AG10803 (cell line): Measurements from ENCODE around the gene CC2D1A.

Source experiments
- DNase-seq: peaks from one replicate; pipeline ENCODE4 v3.0.0; 2010; ENCODE audit warnings: low read depth
- H3K4me3 ChIP-seq: 2 replicates; pipeline ENCODE4 v1.5.1; 2011; ENCODE audit warnings: mild to moderate bottlenecking, low read length, control low read depth
- TF ChIP-seq, protein P1 (sequence below): conservative IDR thresholded peaks from 2 replicates; pipeline ENCODE4 v1.5.1; 2011; ENCODE audit warnings: mild to moderate bottlenecking, low read length, control low read depth, inconsistent platforms

CC2D1A gene

DNA sequence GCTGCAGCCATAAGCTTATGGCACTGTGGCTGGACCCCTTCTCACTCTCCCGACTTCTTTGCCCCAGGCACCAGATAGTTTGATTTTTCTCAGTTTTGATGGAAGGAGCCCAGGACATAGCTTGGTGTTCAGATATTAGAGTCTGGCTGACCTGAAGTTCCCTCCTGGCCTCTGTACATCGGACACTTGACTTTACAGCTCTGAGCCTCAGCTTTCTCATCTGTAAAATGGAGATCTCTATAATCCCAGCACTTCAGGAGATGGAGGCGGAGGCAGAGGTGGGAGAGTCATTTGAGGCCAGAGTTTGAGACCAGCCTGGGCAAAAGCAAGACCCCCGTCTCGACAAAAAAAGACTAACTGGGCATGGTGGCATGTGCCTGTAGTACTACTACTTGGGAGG, 909 bp downstream of the CC2D1A start:
- peak overlapping the region; percentile 78 for H3K4me3 ChIP-seq
- TF ChIP-seq, protein P1, sequence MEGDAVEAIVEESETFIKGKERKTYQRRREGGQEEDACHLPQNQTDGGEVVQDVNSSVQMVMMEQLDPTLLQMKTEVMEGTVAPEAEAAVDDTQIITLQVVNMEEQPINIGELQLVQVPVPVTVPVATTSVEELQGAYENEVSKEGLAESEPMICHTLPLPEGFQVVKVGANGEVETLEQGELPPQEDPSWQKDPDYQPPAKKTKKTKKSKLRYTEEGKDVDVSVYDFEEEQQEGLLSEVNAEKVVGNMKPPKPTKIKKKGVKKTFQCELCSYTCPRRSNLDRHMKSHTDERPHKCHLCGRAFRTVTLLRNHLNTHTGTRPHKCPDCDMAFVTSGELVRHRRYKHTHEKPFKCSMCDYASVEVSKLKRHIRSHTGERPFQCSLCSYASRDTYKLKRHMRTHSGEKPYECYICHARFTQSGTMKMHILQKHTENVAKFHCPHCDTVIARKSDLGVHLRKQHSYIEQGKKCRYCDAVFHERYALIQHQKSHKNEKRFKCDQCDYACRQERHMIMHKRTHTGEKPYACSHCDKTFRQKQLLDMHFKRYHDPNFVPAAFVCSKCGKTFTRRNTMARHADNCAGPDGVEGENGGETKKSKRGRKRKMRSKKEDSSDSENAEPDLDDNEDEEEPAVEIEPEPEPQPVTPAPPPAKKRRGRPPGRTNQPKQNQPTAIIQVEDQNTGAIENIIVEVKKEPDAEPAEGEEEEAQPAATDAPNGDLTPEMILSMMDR = no peak
- no peak for DNase-seq

DNA sequence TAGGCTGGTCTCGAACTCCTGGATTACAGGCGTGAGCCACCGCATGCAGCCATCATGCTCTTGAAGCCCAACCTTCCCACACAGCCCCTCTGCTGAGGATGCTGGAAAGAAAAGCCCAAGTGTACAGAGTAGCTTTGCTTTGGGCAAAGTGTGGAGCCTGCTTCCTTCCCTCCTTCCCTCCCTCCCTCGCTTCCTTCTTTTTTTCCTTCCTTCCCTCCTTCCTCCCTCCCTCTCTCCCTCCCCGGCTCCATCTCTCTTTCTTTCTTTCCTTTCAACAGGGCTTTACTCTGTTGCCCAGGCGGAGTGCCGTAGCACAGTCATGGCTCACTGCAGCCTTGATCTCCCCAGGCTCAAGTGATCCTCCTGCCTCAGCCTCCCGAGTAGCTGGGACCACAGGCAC, 2.7 kb downstream of the CC2D1A start:
- DNase-seq = no peak
- TF ChIP-seq, protein P1 = no peak
- H3K4me3 ChIP-seq = no peak overlapping the region

DNA sequence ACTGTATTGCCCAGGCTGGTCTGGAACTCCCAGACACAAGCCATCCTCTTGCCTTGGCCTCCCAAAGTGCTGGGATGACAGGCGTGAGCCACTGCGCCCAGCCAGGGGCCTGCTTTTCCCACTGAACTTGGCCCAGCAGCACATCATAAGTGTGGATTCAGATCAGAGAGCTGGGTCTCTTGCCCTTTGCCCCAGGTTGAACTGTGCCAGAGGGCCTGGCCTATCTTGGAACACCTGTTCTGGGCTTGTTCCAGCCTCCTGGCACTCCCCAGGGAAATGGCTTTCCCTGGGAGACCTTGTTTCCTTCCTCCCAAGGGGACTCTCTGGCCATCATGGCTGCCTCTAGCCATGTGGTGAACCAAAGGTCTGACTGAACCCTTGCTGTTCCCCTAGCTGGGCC, 3.4 kb downstream of the CC2D1A start:
- DNase-seq = no peak
- H3K4me3 ChIP-seq = no peak overlapping the region
- TF ChIP-seq, protein P1 = no peak

DNA sequence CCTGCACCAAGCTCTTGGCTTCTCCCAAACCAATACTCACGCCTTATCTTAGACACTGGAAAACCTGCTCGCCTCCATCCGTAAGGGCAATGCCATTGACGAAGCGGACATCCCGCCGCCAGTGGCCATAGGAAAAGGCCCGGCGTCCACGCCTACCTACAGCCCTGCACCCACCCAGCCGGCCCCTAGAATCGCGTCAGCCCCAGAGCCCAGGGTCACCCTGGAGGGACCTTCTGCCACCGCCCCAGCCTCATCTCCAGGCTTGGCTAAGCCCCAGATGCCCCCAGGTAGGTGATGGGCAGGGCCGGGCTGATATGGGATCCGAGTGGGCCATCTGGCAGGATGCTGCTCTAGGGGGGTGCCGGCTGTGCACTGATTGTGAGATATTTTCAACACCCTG, 7.4 kb downstream of the CC2D1A start:
- DNase-seq = no peak
- TF ChIP-seq, protein P1 = no peak
- no peak overlapping the region for H3K4me3 ChIP-seq

DNA sequence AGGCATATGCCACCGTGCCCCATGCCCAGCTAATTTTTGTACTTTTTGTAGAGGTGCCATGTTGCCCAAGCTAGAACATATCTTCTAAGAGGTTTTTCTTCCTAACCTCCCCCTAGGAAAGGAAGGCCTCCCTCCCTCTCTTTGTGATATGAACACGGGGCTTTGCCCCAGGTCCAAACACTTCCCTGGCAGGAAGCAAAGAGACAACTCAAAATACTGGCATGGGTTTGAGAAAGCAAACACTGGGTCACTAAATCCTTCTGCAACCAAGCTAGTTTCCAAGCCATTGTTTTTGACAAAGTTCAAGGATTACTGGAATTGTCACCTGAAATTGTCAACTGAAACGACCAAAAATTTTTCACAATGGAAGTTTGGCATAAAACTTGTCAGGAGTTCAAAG, 8.8 kb downstream of the CC2D1A start:
- no peak for DNase-seq
- H3K4me3 ChIP-seq = no peak overlapping the region
- TF ChIP-seq, protein P1 = no peak

DNA sequence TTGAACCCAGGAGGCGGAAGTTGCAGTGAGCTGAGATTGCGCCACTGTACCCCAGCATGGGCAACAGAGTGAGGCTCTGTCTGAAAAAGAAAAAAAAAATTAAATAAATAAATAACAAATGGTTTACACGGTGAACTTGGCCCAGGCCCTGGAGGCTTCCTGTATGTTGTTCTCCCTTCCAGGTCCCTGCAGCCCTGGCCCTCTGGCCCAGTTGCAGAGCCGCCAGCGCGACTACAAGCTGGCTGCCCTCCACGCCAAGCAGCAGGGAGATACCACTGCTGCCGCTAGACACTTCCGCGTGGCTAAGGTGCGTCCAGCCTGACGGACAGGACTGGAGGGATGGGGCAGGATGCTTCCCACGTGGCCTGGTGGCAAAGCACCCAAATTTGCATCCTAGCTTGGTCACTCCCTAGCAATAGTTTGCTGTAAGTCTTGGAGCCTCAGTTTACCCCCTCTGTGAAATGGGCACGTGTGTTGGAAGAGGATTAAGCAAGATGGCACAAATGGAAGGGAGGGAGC, 11.9 kb downstream of the CC2D1A start:
- no peak for DNase-seq
- no peak overlapping the region for H3K4me3 ChIP-seq
- TF ChIP-seq, protein P1 = no peak

DNA sequence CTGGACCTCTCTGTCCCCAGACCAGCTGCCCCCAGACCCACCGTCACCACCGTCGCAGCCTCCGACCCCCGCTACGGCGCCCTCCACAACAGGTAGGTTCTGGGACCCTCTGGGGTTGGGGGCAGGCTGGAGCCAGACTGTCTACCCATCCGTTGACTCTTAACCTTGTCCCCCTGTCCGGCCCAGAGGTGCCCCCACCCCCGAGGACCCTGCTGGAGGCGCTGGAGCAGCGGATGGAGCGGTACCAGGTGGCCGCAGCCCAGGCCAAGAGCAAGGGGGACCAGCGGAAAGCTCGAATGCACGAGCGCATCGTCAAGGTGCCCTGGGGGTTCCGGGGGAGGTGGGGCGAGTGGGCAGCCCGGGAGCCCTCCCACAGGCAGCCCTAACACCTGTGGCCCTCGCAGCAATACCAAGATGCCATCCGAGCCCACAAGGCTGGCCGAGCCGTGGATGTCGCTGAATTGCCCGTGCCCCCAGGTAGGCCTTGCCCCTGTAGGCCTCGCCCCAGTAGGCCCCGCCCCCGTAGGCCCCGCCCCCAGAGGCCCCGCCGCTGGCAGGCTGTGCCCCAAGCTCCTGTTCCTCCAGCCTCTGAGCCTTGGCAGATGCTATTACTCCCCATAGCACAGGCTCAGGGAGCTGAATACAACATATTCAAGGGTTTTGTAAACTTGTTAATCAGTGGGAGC, 12.9 kb downstream of the CC2D1A start:
- TF ChIP-seq, protein P1 = no peak
- DNase-seq = no peak
- no peak overlapping the region for H3K4me3 ChIP-seq
